ENCODE data around the gene TMEM208. TPM values are rescaled to one million over a fixed set of nuclear protein-coding genes. Genes with fewer than 3 reads are reported as not detected.

Gene TMEM208
- total and polyA plus RNA-seq, 2 of the 8 experiments (the other 6 are each of a cell fraction or from before 2014, with no cell fraction given): 37.7 to 100.0 TPM

- POLR2A ChIA-PET (ENCODE audit: partially characterized antibody): interaction anchor here (0.8 to 6.8 kb wide), 3 partner anchors 10 to 55 kb away, joined by 3 to 111 read pairs (median 11); partner anchors contain the start of genes EXOC3L1 and TMEM208
- H3K36me3 ChIP-seq (ENCODE audit: control insufficient read depth in 2 of 4, insufficient read depth in 4 of 4, low read length in 3 of 4): no peaks in the 10 kb centered on the region
- DNase-seq (ENCODE audit: low read depth in 1 of 2, low spot score in 2 of 2): no peak
- H3K56ac ChIP-seq (replicated peaks; ENCODE audit: insufficient read length, low read depth, low read length): no peak overlapping the region
- H3K79me2 ChIP-seq (ENCODE audit: control insufficient read depth in 1 of 2, insufficient read depth in 2 of 2, low read length in 2 of 2): peaks cover 0 to 21% of the 10 kb centered on the region in 2 experiments; a peak in 2 of 4 replicates
- no peak overlapping the region for H2BK20ac ChIP-seq (ENCODE audit: low read length)
- H3K23ac ChIP-seq (ENCODE audit: insufficient read length): no peak overlapping the region
- peaks cover 0 to 18% (median 13%) of the 10 kb centered on the region in 4 experiments; a peak in 5 of 7 replicates for H3K27me3 ChIP-seq (replicated peaks in 1 of 4; ENCODE audit: control insufficient read depth in 3 of 4, extremely low read depth in 1 of 4, insufficient read depth in 3 of 4, low read length in 3 of 4)
- H3K23me2 ChIP-seq (ENCODE audit: low read depth, low read length): peaks cover 12% of the 10 kb centered on the region; the same call in 1 of the 2 replicates
- H2BK15ac ChIP-seq (ENCODE audit: low read length): peak overlapping the region; percentile 2
- peak overlapping the region; percentile 92 to 95 for H3K4me2 ChIP-seq (ENCODE audit: insufficient read depth in 1 of 2, low read depth in 2 of 2, low read length in 2 of 2)
- peaks cover 16 to 37% (median 17%) of the 10 kb centered on the region in 4 experiments for H3K4me1 ChIP-seq (replicated peaks in 1 of 4; ENCODE audit: control insufficient read depth in 3 of 4, insufficient read depth in 4 of 4, low read length in 3 of 4)
- no peaks in the 10 kb centered on the region for H3K9me3 ChIP-seq (ENCODE audit: insufficient read depth in 2 of 2, low read depth in 1 of 2, low read length in 1 of 2)
- no peak overlapping the region; the same call in 1 of the 2 replicates for H2BK5ac ChIP-seq (ENCODE audit: low read depth, low read length)
- WGBS, 2 experiments (ENCODE audit: extremely low coverage in 1 of 2, insufficient coverage in 1 of 2, insufficient read length in 1 of 2, insufficient replicate concordance in 2 of 2, low coverage in 1 of 2, low lambda C conversion rate in 2 of 2, missing lambda C conversion rate in 1 of 2): 86% methylated on average over 4 of the region's 4 CpGs; no CpG with 5 or more reads in 1 of the 2 experiments
- H3K4ac ChIP-seq (replicated peaks; ENCODE audit: insufficient read length, low read depth, low read length): peak overlapping the region; percentile 25
- H3K18ac ChIP-seq (ENCODE audit: extremely low read depth, low read length): no peak overlapping the region
- H2BK12ac ChIP-seq (ENCODE audit: low read depth, low read length): peak overlapping the region; percentile 22; the same call in 1 of the 2 replicates
- no peak overlapping the region for H2AFZ ChIP-seq (ENCODE audit: low read length)
- H2BK120ac ChIP-seq (replicated peaks; ENCODE audit: low read depth, low read length): peak overlapping the region; percentile 2
- H2AK5ac ChIP-seq (ENCODE audit: low read depth, low read length): peak overlapping the region; percentile 33; the same call in 1 of the 2 replicates
- H4K5ac ChIP-seq (ENCODE audit: insufficient read length, low read depth, low read length): no peak overlapping the region
- FAIRE-seq: no peak
- no peak overlapping the region for H3K14ac ChIP-seq (ENCODE audit: insufficient read length)
- peaks cover 16% of the 10 kb centered on the region for H3K79me1 ChIP-seq (ENCODE audit: low read depth, low read length)
- no peak overlapping the region for H3K27ac ChIP-seq (ENCODE audit: low read depth, low read length)
- no peaks in the 10 kb centered on the region for H4K20me1 ChIP-seq (replicated peaks in 1 of 2; ENCODE audit: control insufficient read depth in 1 of 2, insufficient read depth in 2 of 2, low read length in 2 of 2)
- no peak overlapping the region for H3K9ac ChIP-seq (replicated peaks in 1 of 4; ENCODE audit: extremely low read depth in 1 of 4, low read depth in 3 of 4, low read length in 3 of 4)
- H3K4me3 ChIP-seq (ENCODE audit: extremely low read depth in 1 of 4, insufficient read depth in 2 of 4, low read depth in 3 of 4, low read length in 4 of 4): peak overlapping the region in 2 of 4 experiments; percentile 70 to 71; a peak in 2 of 8 replicates
- H4K91ac ChIP-seq (replicated peaks; ENCODE audit: insufficient read length, low read length): no peak overlapping the region
- CTCF ChIA-PET (ENCODE audit: partially characterized antibody): interaction anchor here (1.0 to 1.9 kb wide), 11 partner anchors 14 to 62 kb away, joined by 3 to 9 read pairs (median 5); partner anchors contain the start of gene ELMO3
- no peak overlapping the region for H4K8ac ChIP-seq (ENCODE audit: extremely low read depth, insufficient read depth, low read length)
- TF ChIP-seq POLR2A (IDR thresholded peaks at IDR 0.05; ENCODE audit: control extremely low read depth in 1 of 2, low read depth in 2 of 2, low read length in 2 of 2): no peak
- no peak for TF ChIP-seq CTBP2 (IDR thresholded peaks at IDR 0.05; ENCODE audit: borderline replicate concordance, insufficient read depth, insufficient read length, low read length)
- TF ChIP-seq SP4 (IDR thresholded peaks at IDR 0.05; ENCODE audit: low read length): no peak
- no peak for TF ChIP-seq NRF1 (IDR thresholded peaks at IDR 0.05; ENCODE audit: low read depth, low read length)
- no peak for TF ChIP-seq KDM1A (IDR thresholded peaks at IDR 0.05; ENCODE audit: borderline replicate concordance, low read length)
- TF ChIP-seq JUND (IDR thresholded peaks at IDR 0.05; ENCODE audit: low read length): no peak
- TF ChIP-seq TAF7 (optimal IDR thresholded peaks at IDR 0.05; ENCODE audit: borderline replicate concordance, low read depth, low read length): no peak
- no peak for TF ChIP-seq SUZ12 (IDR thresholded peaks at IDR 0.05; ENCODE audit: low read length)
Measured at GRCh38 chr16:67245186-67245585, 18.3 kb downstream of the TMEM208 start.
